ENCODE measurements around the gene MYH9. TPM values are rescaled to one million over a fixed set of nuclear protein-coding genes. Genes with fewer than 3 reads are reported as not detected.

MYH9 gene
- total RNA-seq (100 to 1,000 TPM; 398 to 667 TPM), polyA plus RNA-seq (100 to 1,000 TPM; 184 to 266 TPM)
- long read RNA-seq, donor 1, full-length matches to known transcripts = 6 of 24 reads
- long read RNA-seq, donor 1, partial matches to known transcripts = 5 of 24 reads
- long read RNA-seq, donor 1, other reads (novel, unspliced or antisense) = 13 of 24 reads
- long read RNA-seq, donor 2, partial matches to known transcripts = 0 of 1 reads
- long read RNA-seq, donor 2, other reads (novel, unspliced or antisense) = 0 of 1 reads
- long read RNA-seq, donor 3, partial matches to known transcripts = 19 of 20 reads
- long read RNA-seq, donor 3, other reads (novel, unspliced or antisense) = 0 of 20 reads
- long read RNA-seq, donor 4, partial matches to known transcripts = 6 of 6 reads
- long read RNA-seq, donor 4, other reads (novel, unspliced or antisense) = 0 of 6 reads
- long read RNA-seq, donor 5, full-length matches to known transcripts = 2 of 24 reads
- long read RNA-seq, donor 5, partial matches to known transcripts = 22 of 24 reads
- long read RNA-seq, donor 5, other reads (novel, unspliced or antisense) = 0 of 24 reads

DNA sequence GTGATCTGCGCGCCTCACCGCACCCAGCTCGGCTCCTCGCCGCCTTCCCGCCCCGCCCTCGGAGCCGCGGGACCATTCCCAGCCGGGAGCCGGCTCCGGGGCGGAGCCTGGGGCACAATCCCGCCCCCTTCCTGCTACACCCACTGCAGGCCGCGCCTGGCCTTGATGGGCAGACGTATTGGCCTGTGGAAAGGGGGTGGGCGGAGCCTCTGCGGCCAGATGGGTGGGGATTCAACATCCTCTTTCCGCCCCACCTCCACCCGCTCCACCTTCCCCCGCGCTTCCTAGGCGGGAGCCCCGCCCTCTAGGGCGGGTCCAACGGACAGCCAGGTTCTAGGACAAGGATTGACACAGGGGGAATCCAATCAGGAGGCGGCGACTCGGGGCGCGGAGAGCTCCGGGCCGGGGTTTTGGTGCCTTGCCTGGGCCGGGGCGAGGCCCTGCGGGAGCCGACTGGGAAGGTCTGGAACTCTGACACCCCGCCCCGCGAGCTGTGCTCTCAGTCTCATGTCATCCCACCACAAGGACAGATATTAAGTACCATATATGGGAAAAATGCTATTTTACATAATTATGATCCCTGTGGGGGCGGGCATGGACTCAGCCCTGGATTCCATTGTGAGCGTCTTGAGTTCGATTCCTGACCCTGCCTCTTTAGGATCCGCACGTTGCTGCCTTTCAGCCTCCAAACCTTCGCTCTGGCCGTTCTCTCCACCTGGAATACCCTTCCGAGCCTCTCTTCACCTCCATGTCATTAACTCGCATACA lies at the start of gene MYH9:
Gene MYH9, minus strand, starts transcription at position 9 of the 768 bp plus-strand sequence. CDS start 38,731 bp downstream, outside the sequence.
- Histone ChIP-seq H3K27ac (ENCODE audit: low read depth in 1 of 2, low read length in 1 of 2) (peak within 1 kb of the TSS; percentile 99 to 100), H3K4me1 (ENCODE audit: control insufficient read depth in 5 of 5, insufficient read depth in 5 of 5, low read length in 5 of 5) (peaks cover 0 to 27% (median 12%) of the 10 kb centered on the region in 5 donors), H3K36me3 (ENCODE audit: control insufficient read depth in 4 of 4, insufficient read depth in 4 of 4, low read length in 4 of 4) (peaks cover 0 to under 1% (median 0%) of the 10 kb centered on the region in 4 donors), H3K4me3 (peak within 1 kb of the TSS; percentile 99), H3K9ac (ENCODE audit: insufficient read depth in 1 of 2, low read length in 2 of 2) (peak within 1 kb of the TSS; percentile 55 to 86), H3K9me3 (ENCODE audit: control insufficient read depth in 4 of 4, insufficient read depth in 3 of 4, low read length in 3 of 4) (no peaks in the 10 kb centered on the region), H3K27me3 (ENCODE audit: control insufficient read depth in 3 of 3, insufficient read depth in 3 of 3, low read length in 2 of 3) (no peaks in the 10 kb centered on the region)
- TF ChIP-seq, protein P1, sequence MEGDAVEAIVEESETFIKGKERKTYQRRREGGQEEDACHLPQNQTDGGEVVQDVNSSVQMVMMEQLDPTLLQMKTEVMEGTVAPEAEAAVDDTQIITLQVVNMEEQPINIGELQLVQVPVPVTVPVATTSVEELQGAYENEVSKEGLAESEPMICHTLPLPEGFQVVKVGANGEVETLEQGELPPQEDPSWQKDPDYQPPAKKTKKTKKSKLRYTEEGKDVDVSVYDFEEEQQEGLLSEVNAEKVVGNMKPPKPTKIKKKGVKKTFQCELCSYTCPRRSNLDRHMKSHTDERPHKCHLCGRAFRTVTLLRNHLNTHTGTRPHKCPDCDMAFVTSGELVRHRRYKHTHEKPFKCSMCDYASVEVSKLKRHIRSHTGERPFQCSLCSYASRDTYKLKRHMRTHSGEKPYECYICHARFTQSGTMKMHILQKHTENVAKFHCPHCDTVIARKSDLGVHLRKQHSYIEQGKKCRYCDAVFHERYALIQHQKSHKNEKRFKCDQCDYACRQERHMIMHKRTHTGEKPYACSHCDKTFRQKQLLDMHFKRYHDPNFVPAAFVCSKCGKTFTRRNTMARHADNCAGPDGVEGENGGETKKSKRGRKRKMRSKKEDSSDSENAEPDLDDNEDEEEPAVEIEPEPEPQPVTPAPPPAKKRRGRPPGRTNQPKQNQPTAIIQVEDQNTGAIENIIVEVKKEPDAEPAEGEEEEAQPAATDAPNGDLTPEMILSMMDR (IDR thresholded peaks at IDR 0.05; ENCODE audit: control extremely low read depth, extremely low read depth) = no peak
- WGBS, 2 donors = 4% methylated on average over 43 to 52 of the region's 52 CpGs
- DNase-seq = peak; percentile 100
- ATAC-seq (ENCODE audit: insufficient read depth, low FRiP score) = peak; percentile 91

DNA sequence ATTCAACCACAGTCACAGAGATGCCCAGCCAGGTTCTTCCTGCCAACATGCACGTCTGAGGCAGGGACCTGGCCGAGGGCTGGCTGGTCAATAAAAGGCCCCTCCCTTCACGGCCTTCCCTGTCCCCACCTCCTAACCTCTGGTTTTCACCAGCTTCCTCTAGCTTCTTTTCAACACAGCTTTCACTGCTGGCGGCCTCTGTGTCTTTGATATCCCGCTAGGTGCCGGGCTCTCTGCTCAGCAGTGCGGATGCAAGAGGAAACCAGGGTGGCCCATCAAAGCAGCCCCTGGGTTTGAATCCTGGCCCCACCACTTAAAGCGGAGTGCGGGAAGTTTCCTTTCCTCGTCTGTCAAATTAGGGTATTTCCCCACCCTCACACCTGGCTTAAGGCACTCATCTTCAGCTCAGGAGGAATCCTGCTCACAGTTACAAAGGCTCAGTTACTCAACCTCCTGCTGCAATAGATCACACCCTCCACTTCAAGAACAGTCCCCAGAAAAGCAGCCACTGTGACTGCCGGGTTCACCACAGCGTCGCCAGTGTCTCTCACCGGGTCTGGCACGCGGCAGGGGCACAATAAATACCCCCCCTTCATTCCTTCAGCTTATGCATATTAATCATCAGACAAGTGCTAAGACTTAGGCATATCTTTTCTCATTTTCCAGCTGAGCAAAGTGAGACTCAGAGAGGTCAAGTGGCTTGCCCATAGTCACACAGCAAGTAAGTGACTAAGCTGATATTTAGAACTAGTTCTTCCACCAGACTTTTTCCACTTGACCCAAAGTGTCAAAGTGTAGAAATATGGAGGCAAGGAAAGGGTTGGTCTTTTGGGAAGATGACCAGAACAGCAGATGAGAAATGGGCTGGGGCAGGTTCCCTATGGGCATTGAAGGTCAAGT lies 48.0 kb upstream of the MYH9 start:
- 20 to 28% methylated on average over 16 of the region's 16 CpGs for WGBS, 2 donors
- DNase-seq (peak in 2 of 3 donors; percentile 52 to 63), ATAC-seq (ENCODE audit: insufficient read depth, low FRiP score) (peak; percentile 72)
- Histone ChIP-seq H3K9ac (ENCODE audit: insufficient read depth in 1 of 2, low read length in 2 of 2) (no peak overlapping the region), H3K4me1 (ENCODE audit: control insufficient read depth in 5 of 5, insufficient read depth in 5 of 5, low read length in 5 of 5) (peaks cover 0 to 40% (median 0%) of the 10 kb centered on the region in 5 donors), H3K27me3 (ENCODE audit: control insufficient read depth in 3 of 3, insufficient read depth in 3 of 3, low read length in 2 of 3) (no peaks in the 10 kb centered on the region), H3K4me3 (no peak overlapping the region), H3K36me3 (ENCODE audit: control insufficient read depth in 4 of 4, insufficient read depth in 4 of 4, low read length in 4 of 4) (no peaks in the 10 kb centered on the region), H3K9me3 (ENCODE audit: control insufficient read depth in 4 of 4, insufficient read depth in 3 of 4, low read length in 3 of 4) (no peaks in the 10 kb centered on the region), H3K27ac (ENCODE audit: low read depth in 1 of 2, low read length in 1 of 2) (peak overlapping the region in 1 of 2 donors; percentile 59)
- TF ChIP-seq, protein P1 (IDR thresholded peaks at IDR 0.05; ENCODE audit: control extremely low read depth, extremely low read depth) = no peak

DNA sequence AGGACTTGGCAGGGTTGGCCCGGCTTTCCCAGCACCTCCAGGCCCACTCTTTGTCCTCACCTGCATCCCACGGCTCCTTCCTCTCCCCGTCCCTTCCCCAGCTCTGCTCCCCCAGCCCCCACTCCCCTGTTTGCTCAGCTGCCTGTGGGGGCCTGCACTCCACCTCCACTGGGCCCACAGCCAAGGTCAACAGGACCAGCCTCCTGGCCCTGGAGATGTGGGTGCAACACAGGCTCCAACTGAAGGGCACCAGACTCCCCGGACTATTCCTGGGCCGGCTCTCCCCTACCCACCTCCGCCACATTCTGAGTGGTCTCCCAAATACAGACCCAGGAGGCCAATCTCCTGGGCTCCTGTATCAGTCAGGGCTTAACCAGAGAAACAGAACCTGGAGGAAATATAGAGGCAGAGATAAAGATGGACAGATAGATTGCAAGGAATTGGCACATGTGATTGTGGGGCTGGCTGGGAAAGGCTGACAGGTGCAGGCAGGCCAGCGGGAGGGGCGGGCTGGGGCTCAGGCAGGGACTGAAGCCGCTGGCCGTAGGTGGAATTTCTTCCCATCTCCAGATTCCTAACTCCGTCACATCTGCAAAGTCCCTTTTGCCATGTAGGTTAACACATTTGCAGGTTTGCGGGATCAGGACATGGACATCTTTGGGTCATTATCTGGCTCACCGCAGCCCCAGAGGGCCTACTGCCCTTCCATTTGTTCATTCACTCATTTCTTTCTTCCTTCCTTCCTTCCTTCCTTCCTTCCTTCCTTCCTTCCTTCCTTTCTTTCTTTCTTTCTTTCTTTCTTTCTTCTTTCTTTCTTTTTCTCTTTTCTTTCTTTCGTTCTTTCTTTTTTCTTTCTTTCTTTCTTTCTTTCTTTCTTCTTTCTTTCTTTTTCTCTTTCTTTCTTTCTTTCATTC lies 45.8 kb upstream of the MYH9 start:
- Histone ChIP-seq H3K27me3 (ENCODE audit: control insufficient read depth in 3 of 3, insufficient read depth in 3 of 3, low read length in 2 of 3) (no peaks in the 10 kb centered on the region), H3K36me3 (ENCODE audit: control insufficient read depth in 4 of 4, insufficient read depth in 4 of 4, low read length in 4 of 4) (no peaks in the 10 kb centered on the region), H3K9me3 (ENCODE audit: control insufficient read depth in 4 of 4, insufficient read depth in 3 of 4, low read length in 3 of 4) (no peaks in the 10 kb centered on the region), H3K27ac (ENCODE audit: low read depth in 1 of 2, low read length in 1 of 2) (peak overlapping the region in 1 of 2 donors; percentile 37), H3K4me3 (no peak overlapping the region), H3K9ac (ENCODE audit: insufficient read depth in 1 of 2, low read length in 2 of 2) (no peak overlapping the region), H3K4me1 (ENCODE audit: control insufficient read depth in 5 of 5, insufficient read depth in 5 of 5, low read length in 5 of 5) (peaks cover 0 to 40% (median 0%) of the 10 kb centered on the region in 5 donors)
- no peak for ATAC-seq (ENCODE audit: insufficient read depth, low FRiP score)
- 66 to 82% methylated on average over 14 of the region's 14 CpGs for WGBS, 2 donors
- DNase-seq = peak; percentile 67 to 84 (median 82)
- TF ChIP-seq, protein P1 (IDR thresholded peaks at IDR 0.05; ENCODE audit: control extremely low read depth, extremely low read depth) = no peak

Measured in lung (tissue), 16 donors.